AG09319 (cell line): ENCODE results near the gene PRKCQ.

Experiments
- DNase-seq: peaks from one replicate; pipeline ENCODE4 v3.0.0-alpha.2; 2010; ENCODE audit warnings: low read depth; ENCODE audit errors: extremely low read depth
- TF ChIP-seq, protein P1 (sequence below): IDR thresholded peaks from 2 replicates; pipeline ENCODE4 v1.5.1; 2011; ENCODE audit warnings: low read depth, mild to moderate bottlenecking, inconsistent platforms, low read length, moderate library complexity

PRKCQ gene

DNA sequence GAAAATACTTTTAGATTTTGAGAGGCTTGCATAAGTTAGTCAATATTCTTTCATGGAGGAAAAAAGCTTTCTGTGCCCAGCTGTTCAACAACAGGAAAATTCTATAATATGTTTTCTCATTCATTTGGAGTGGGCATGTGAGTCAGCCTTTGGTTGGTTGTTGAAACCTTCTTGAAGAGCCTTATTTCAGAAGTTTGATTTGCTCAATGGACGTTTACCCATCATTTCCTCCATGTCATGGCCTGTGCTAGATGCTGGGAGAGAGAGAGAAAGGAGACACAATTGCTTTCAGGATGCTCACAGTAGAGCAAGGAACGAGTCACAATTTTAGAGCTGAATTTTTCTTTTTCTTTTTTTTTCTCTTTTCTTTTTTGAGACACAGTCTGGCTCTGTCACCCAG lies 181.7 kb downstream of the PRKCQ start:
- TF ChIP-seq, protein P1, sequence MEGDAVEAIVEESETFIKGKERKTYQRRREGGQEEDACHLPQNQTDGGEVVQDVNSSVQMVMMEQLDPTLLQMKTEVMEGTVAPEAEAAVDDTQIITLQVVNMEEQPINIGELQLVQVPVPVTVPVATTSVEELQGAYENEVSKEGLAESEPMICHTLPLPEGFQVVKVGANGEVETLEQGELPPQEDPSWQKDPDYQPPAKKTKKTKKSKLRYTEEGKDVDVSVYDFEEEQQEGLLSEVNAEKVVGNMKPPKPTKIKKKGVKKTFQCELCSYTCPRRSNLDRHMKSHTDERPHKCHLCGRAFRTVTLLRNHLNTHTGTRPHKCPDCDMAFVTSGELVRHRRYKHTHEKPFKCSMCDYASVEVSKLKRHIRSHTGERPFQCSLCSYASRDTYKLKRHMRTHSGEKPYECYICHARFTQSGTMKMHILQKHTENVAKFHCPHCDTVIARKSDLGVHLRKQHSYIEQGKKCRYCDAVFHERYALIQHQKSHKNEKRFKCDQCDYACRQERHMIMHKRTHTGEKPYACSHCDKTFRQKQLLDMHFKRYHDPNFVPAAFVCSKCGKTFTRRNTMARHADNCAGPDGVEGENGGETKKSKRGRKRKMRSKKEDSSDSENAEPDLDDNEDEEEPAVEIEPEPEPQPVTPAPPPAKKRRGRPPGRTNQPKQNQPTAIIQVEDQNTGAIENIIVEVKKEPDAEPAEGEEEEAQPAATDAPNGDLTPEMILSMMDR = no peak
- DNase-seq = no peak

DNA sequence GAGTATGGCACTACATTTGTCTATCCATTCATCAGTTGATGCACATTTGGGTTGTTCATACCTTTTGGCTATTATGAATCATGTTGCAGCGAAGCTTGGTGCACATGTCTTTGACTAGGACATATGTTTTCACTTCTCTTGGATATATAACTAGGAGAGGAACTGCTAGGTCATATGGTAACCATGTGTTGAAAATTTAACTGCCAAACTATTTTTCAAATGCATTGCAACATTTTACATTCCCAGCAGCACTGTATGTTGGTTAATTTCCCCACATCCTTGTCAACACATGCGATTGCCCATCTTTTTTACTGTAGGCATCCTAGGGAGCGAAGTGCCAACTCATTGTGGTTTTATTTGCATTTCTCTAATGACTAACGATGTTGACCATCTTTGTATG lies 183.4 kb downstream of the PRKCQ start:
- DNase-seq = peak; percentile 91
- TF ChIP-seq, protein P1 = no peak

- TF ChIP-seq, protein P1 = no peak
- DNase-seq = no peak
Measured at GRCh38 chr10:6396226-6396625, 183.8 kb downstream of the PRKCQ start.

DNA sequence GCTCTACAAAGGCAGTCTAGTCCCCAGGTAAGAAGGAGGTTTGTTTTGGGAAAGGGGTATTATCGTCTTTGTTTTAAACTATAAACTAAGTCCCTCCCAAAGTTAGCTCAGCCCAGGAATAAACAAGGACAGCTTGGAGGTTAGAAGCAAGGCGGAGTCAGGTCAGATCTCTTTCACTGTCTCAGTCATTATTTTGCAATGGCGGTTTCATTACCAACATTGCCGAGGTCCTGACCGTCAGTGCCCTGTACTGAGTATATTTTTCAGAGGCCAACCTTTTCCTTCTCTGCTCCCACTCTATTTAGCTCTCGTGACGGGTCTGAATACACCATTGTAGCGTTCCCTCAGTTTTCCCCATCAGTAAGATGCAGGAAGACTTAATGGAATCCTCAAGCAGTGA lies 184.5 kb downstream of the PRKCQ start:
- DNase-seq = no peak
- TF ChIP-seq, protein P1 = no peak

GRCh38 chr10:6394084-6394483 lies 186.0 kb downstream of the PRKCQ start:
- no peak for DNase-seq
- TF ChIP-seq, protein P1 = no peak

DNA sequence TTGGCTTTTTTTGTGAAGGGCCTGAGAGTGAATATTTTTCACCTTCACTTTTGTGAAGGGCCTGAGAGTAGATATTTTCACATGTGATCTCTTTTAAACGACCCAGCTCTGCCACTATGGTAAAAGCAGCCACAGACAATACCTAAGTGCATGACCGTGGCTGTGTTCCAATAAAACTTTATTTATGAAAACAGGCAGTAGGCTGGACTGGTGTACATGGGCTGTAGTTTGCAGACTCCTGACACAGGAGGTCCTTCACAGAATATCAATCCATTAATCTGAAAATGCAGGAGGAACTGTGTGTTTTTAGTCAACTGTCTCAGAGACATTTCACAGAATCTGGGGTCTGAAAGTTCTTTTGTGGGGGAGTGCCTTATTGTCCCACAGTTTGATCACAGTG lies 186.9 kb downstream of the PRKCQ start:
- DNase-seq = no peak

GRCh38 chr10:6390213-6390845 lies 189.7 kb downstream of the PRKCQ start:
- TF ChIP-seq, protein P1 = no peak

More for the DNA sequence above, 186.9 kb downstream of the PRKCQ start:
- TF ChIP-seq, protein P1 = no peak

More at GRCh38 chr10:6390213-6390845, 189.7 kb downstream of the PRKCQ start:
- DNase-seq = no peak
